SK-N-MC (cell line): Measurements from ENCODE around the gene ACAD11.

Source experiments
- DNase-seq: peaks from one replicate; pipeline ENCODE4 v3.0.0-alpha.2; 2011; ENCODE audit warnings: low read depth, low spot score
- H3K27ac ChIP-seq: fragments of 200-600 bp; sonication (generic); 2 replicates; pipeline ENCODE4 v1.5.1; 2016; ENCODE audit warnings: mixed run types
- H3K36me3 ChIP-seq: fragments of 200-600 bp; sonication (generic); 2 replicates; pipeline ENCODE4 v1.6.1; 2017; ENCODE audit warnings: antibody characterized with exemption, low read length, mixed read lengths; ENCODE audit not compliant: insufficient read depth
- H3K4me3 ChIP-seq: fragments of 200-600 bp; sonication (generic); 2 replicates; pipeline ENCODE4 v1.5.1; 2016
- H3K9ac ChIP-seq: fragments of 200-600 bp; sonication (generic); 2 replicates; pipeline ENCODE4 v1.8.0; 2017; ENCODE audit warnings: mixed run types, mixed read lengths; ENCODE audit not compliant: insufficient read length
- H3K9me3 ChIP-seq: fragments of 200-600 bp; sonication (generic); 2 replicates; pipeline ENCODE4 v1.6.1; 2017; ENCODE audit warnings: low read depth, mild to moderate bottlenecking, antibody characterized with exemption, low read length, moderate library complexity, mixed read lengths
- EZH2 ChIP-seq: fragments of 200-600 bp; sonication (generic); IDR thresholded peaks from one replicate; pipeline ENCODE4 v1.6.1; 2017; ENCODE audit warnings: antibody characterized with exemption
- FOXP2 ChIP-seq: optimal IDR thresholded peaks from 2 replicates; pipeline ENCODE3; 2011; ENCODE audit warnings: mild to moderate bottlenecking, moderate library complexity; ENCODE audit not compliant: insufficient read depth; ENCODE audit errors: extremely low read length, control extremely low read depth
- POLR2AphosphoS5 ChIP-seq: IDR thresholded peaks from 2 replicates; pipeline ENCODE4 v1.6.1; 2012; ENCODE audit warnings: mild to moderate bottlenecking, low read depth, low read length, borderline replicate concordance

The ACAD11 gene

DNA sequence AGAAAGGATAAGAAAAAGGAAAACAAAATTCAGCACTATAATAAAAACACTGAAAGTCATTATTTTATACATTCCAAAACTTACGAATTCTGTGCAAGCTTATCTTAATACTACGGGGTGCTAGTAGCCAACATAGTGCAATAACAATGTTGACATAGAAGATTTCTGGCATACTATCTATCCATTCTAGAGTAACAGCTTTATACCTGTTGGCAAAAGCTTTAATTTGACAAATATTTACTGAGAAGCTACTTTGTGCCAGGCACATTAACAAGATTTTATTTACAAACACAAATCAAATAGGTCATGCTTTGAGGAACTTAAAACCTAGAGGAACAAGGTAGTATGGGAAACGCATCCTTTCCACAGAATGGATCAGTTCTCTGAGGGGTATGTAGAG lies 61.4 kb downstream of the ACAD11 start:
- Histone ChIP-seq H3K9ac (no peak overlapping the region), H3K4me3 (no peak overlapping the region), H3K27ac (no peak overlapping the region), H3K36me3 (peaks cover 5% of the 10 kb centered on the region; the same call in 1 of the 2 replicates), H3K9me3 (no peaks in the 10 kb centered on the region)
- TF ChIP-seq EZH2 (no peak), POLR2AphosphoS5 (no peak), FOXP2 (no peak)
- DNase-seq, result no peak

DNA sequence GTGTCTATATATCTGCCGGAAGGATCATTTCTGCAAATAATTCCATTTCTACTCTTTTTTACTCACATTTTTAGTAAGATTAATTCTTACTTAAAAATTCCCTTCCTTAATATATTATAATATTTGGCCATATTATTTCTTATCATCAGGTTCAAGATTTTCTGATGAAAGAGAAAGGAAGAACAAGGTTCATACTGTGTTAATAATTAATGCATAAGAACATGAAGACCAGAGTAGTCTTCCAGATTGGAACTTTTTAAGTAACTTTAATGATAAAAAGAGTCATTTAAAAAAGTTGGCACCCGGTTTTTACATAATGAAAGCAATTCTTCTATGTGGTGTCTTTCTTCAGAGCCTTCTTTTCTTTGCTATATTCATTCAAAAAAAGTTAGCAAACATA lies 61.9 kb downstream of the ACAD11 start:
- Histone ChIP-seq H3K9me3 (no peaks in the 10 kb centered on the region), H3K9ac (no peak overlapping the region), H3K4me3 (no peak overlapping the region), H3K36me3 (no peaks in the 10 kb centered on the region), H3K27ac (no peak overlapping the region)
- TF ChIP-seq EZH2, result no peak
- no peak for TF ChIP-seq POLR2AphosphoS5
- no peak for TF ChIP-seq FOXP2
- DNase-seq, result no peak

DNA sequence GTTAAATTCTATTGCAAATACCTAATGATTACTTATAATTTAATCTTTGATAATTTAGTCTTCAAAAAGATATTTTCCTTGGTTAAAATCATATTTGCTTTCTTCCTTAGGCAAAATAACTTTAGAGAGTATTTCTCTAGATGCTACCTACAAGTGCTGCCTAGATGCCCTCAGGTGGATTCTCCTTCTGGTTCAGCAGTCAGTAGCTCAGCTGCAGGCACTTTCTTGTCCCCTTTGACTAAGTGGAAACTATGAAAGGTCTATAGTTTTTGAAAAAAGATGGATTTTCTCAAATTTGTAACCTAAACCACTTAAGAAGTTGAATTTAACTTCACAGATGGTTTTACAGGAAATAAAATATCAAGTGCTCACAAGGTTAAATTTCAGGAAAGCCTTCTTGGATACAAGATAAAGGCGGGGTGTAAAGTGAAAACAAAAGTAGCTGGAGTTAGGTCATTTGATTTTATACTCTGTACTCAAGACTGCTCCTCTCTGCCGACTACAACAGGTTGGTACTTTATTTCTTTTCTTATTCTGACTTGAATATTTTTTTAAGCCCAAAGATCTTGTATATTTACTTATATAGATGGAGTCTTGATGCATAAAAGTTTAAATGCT lies 62.7 kb downstream of the ACAD11 start, which contains the start of gene ACKR4:
TSS of gene ACKR4 (plus strand) at position 455 of the 618 bp plus-strand sequence. CDS start 3,128 bp downstream, outside the sequence.
- Histone ChIP-seq H3K4me3 (no peak within 1 kb of the TSS), H3K27ac (no peak within 1 kb of the TSS), H3K36me3 (no peaks in the 10 kb centered on the region), H3K9me3 (no peaks in the 10 kb centered on the region), H3K9ac (no peak within 1 kb of the TSS)
- no peak for DNase-seq
- TF ChIP-seq POLR2AphosphoS5 (no peak), EZH2 (no peak), FOXP2 (no peak)

DNA sequence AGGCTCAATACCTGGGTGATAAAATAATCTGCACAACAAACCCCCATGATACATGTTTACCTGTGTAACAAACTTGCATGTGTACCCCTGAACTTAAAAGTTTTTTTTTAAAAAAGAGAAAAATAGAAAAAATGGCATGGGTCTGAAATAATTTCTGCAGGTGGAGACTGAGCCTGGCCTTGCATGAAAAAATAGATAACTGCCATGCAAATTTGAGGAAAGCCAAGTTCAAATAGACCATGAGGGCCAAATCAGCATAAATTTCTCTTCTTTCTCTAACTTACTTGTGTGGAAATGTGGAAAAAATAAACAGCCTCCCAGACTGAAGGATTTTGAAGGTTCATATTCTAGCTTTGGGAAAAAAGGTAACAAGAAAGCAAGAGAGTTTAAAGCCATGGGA lies 63.3 kb downstream of the ACAD11 start:
- no peak for DNase-seq
- H3K27ac ChIP-seq, result no peak overlapping the region
- no peaks in the 10 kb centered on the region for H3K36me3 ChIP-seq
- no peak overlapping the region for H3K9ac ChIP-seq
- TF ChIP-seq POLR2AphosphoS5, result no peak
- H3K4me3 ChIP-seq, result no peak overlapping the region
- H3K9me3 ChIP-seq, result no peaks in the 10 kb centered on the region

DNA sequence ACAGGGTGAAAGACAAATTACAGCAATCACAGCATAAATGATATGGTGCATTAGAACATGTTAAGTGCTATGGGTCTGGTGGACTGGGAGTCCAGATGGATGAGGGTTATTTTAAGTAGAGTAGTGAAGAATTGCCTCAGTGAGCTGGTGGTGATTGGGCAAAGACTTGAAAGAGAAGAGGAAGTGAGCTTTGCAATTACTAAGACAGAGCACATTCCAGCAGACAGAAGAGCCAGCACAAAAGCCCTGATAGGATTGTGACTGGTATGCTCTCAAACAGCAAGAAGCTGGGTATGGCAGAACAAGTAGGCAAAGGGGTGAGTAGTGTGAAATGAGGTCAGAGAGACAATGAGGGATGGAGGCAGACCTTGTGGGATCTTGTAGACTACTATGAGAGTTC lies 64.6 kb downstream of the ACAD11 start:
- Histone ChIP-seq H3K9ac (no peak overlapping the region), H3K4me3 (no peak overlapping the region), H3K36me3 (no peaks in the 10 kb centered on the region), H3K9me3 (no peaks in the 10 kb centered on the region), H3K27ac (no peak overlapping the region)
- TF ChIP-seq FOXP2 (no peak), EZH2 (no peak), POLR2AphosphoS5 (no peak)
- no peak for DNase-seq

DNA sequence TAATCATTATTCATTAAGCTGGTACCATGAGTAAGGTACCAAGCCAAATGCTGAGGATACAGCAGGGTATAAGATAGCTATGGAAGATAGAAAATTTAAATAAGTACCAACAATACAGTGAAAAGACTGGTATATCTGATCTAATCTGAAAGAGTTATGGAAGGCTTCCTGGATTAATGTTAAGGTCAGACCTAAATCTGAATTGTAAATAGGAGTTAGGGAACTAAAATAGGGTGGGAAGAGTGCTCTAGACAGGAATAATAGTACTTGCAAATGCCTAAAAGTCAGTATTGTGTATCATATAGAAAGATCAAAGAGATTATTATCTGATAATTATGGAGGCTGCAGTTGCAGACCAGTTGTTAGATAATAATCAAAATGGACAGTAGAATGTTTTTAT lies 65.1 kb downstream of the ACAD11 start:
- Histone ChIP-seq H3K36me3 (no peaks in the 10 kb centered on the region), H3K9ac (no peak overlapping the region), H3K9me3 (no peaks in the 10 kb centered on the region), H3K4me3 (no peak overlapping the region), H3K27ac (no peak overlapping the region)
- no peak for DNase-seq
- TF ChIP-seq FOXP2, result no peak
- TF ChIP-seq EZH2, result no peak
- TF ChIP-seq POLR2AphosphoS5, result no peak

DNA sequence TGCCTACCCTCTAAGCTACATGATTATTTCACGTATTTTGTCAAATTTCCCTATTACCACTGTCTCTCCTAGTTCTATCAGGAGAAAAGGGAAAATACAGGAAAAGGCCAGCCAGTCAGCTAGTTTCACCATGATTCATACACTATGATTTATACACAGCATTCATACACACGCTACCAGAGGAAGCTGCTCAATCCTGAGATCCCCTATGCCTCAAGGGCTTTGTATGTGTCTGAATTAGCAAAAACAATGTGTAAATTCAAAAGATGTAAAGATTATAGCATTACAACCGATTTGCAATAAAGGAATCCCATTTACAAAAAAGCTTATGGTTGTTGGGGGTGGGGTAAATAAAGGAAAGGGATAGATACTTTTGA lies 65.7 kb downstream of the ACAD11 start:
- Histone ChIP-seq H3K9ac (no peak overlapping the region), H3K27ac (no peak overlapping the region), H3K4me3 (no peak overlapping the region), H3K36me3 (no peaks in the 10 kb centered on the region), H3K9me3 (no peaks in the 10 kb centered on the region)
- no peak for DNase-seq
- TF ChIP-seq FOXP2 (no peak), EZH2 (no peak), POLR2AphosphoS5 (no peak)

DNA sequence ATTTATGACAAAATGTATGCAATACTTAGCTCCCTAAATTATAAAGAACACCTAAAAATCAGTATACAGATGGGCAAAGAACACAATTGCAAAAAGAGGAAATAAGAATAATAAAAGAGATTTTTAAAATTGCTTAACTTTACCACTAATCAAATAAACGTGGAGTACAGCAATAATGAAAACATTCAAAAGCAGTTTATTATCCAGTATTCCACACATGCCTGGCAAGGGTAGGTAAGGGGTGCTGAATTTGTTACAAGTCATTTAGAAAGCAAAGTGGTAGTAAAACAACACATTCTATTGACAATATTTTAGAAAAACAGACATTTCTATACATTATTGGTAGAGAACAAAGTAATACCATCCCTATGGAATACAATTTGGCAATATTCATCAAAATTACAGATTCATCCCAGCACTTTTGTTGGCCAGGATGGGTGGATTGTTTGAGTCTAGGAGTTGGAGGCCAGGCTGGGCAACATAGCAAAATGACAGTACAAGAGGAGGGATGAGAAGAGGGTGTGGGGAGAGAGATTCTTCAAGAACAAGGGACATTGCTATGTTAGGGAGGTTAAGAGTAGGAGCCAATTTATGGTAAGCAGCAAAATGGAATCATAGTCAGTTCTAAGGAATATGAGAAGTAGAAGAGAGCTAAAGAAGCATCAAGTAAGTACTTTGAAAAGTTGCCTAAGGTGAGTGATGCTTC lies 66.2 kb downstream of the ACAD11 start:
- no peak overlapping the region for H3K4me3 ChIP-seq
- no peak overlapping the region for H3K9ac ChIP-seq
- no peaks in the 10 kb centered on the region for H3K36me3 ChIP-seq
- DNase-seq, result no peak
- no peak overlapping the region for H3K27ac ChIP-seq
- H3K9me3 ChIP-seq, result no peaks in the 10 kb centered on the region
- no peak for TF ChIP-seq POLR2AphosphoS5
- TF ChIP-seq EZH2, result no peak
- TF ChIP-seq FOXP2, result no peak

DNA sequence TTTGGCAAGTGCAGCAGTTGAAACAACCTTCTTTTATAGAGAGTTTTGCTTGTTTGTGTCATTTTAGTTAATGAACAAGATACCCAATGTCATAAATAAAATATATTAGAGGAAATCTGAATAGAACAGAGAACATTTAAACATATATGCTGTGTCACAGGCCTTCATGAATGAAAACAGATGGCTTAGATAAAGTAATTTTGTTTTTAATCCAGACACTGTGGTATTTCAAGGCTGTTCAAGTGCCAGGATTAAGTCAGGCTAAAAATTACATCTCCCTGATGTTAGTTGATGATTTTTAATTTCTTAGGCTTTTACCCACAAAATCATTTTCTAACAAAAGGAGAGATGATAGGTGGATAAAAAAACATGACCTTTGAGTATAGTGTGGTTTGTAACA lies 67.4 kb downstream of the ACAD11 start:
- Histone ChIP-seq H3K9ac (peak overlapping the region; percentile 4), H3K36me3 (no peaks in the 10 kb centered on the region), H3K27ac (no peak overlapping the region; the same call in 1 of the 2 replicates), H3K4me3 (no peak overlapping the region), H3K9me3 (no peaks in the 10 kb centered on the region)
- DNase-seq, result no peak
- TF ChIP-seq EZH2 (no peak), FOXP2 (no peak), POLR2AphosphoS5 (no peak)
